HCT116 (cell line): ENCODE results near the gene ATP6V0C.

Experiments
- CTCF ChIP-seq, 3 experiments: fragments of 200-600 bp in 1 of 3; sonication (generic) in 1 of 3; IDR thresholded peaks in 2 of 3; conservative IDR thresholded peaks in 1 of 3; 2 replicates each; pipeline ENCODE4 v1.5.1; 2012 to 2017; ENCODE audit warnings: low read depth in 2 of 3, low read length in 2 of 3, antibody characterized with exemption in 1 of 3, borderline replicate concordance in 1 of 3, control low read depth in 1 of 3, mild to moderate bottlenecking in 1 of 3, mixed read lengths in 1 of 3, mixed run types in 1 of 3, moderate library complexity in 1 of 3; ENCODE audit not compliant: insufficient read depth in 1 of 3
- EZH2 ChIP-seq: fragments of 200-600 bp; sonication (generic); IDR thresholded peaks from 2 replicates; pipeline ENCODE4 v1.6.1; 2017; ENCODE audit warnings: antibody characterized with exemption, mixed run types
- MAX ChIP-seq: IDR thresholded peaks from 2 replicates; pipeline ENCODE4 v1.6.1; 2012
- ZNF274 ChIP-seq: fragments of 200-500 bp; sonication (Bioruptor generic); IDR thresholded peaks from 2 replicates; pipeline ENCODE4 v1.6.1; 2014; ENCODE audit warnings: mild to moderate bottlenecking, low read depth, low read length, inconsistent platforms

- TF ChIP-seq ZNF274 (no peak), EZH2 (no peak), CTCF (IDR thresholded peaks at IDR 0.05 in 2 of 3, conservative IDR thresholded peaks at IDR 0.05 in 1 of 3; ENCODE audit: borderline replicate concordance in 1 of 3, insufficient read depth in 1 of 3, low read depth in 2 of 3, low read length in 2 of 3) (no peak), MAX (no peak)
Observed at GRCh38 chr16:2464333-2464732, 49.4 kb upstream of the ATP6V0C start.
